HCT116 (cell line): Measurements from ENCODE around the gene VWF. TPM values are rescaled to one million over a fixed set of nuclear protein-coding genes. Genes with fewer than 3 reads are reported as not detected.

Source experiments
- ATF3 ChIP-seq: IDR thresholded peaks from 2 replicates; pipeline ENCODE4 v1.6.1; 2012
- EGR1 ChIP-seq: IDR thresholded peaks from 2 replicates; pipeline ENCODE4 v1.6.1; 2012; ENCODE audit warnings: low read depth
- EZH2 ChIP-seq: fragments of 200-600 bp; sonication (generic); IDR thresholded peaks from 2 replicates; pipeline ENCODE4 v1.6.1; 2017; ENCODE audit warnings: antibody characterized with exemption, mixed run types
- EZH2phosphoT487 ChIP-seq: fragments of 200-600 bp; IDR thresholded peaks from 2 replicates; pipeline ENCODE4 v1.6.1; 2018; ENCODE audit warnings: antibody characterized with exemption, borderline replicate concordance
- FOSL1 ChIP-seq: IDR thresholded peaks from 2 replicates; pipeline ENCODE4 v1.6.1; 2012; ENCODE audit warnings: low read depth
- REST ChIP-seq: IDR thresholded peaks from 2 replicates; pipeline ENCODE4 v1.6.1; 2012; ENCODE audit warnings: low read depth
- SP1 ChIP-seq: IDR thresholded peaks from 2 replicates; pipeline ENCODE4 v1.6.1; 2012; ENCODE audit warnings: low read depth
- SRF ChIP-seq: IDR thresholded peaks from 2 replicates; pipeline ENCODE4 v1.6.1; 2012; ENCODE audit warnings: low read depth
- TCF7L2 ChIP-seq: IDR thresholded peaks from 2 replicates; pipeline ENCODE4 v1.7.0; 2011; ENCODE audit warnings: borderline replicate concordance, inconsistent platforms; ENCODE audit not compliant: insufficient read depth, insufficient read length; ENCODE audit errors: extremely low read depth
- YY1 ChIP-seq: IDR thresholded peaks from 2 replicates; pipeline ENCODE4 v1.6.1; 2011; ENCODE audit warnings: low read length, low read depth, moderate library complexity, mild to moderate bottlenecking; ENCODE audit not compliant: insufficient replicate concordance; ENCODE audit errors: extremely low read depth
- ZFX ChIP-seq: fragments of 450-650 bp; IDR thresholded peaks from 2 replicates; pipeline ENCODE4 v1.6.1; 2017
- total RNA-seq: library from RNA; stranded (reverse); gene quantifications from one replicate; pipeline ENCODE4 v1.2.1, GENCODE V29; 2021; ENCODE audit not compliant: unreplicated experiment
- TF ChIP-seq, protein P1 (sequence below): IDR thresholded peaks from 2 replicates; pipeline ENCODE4 v1.6.1; 2012

Gene VWF
- total RNA-seq, 1 experiment from 2014 or later: 0.57 TPM

DNA sequence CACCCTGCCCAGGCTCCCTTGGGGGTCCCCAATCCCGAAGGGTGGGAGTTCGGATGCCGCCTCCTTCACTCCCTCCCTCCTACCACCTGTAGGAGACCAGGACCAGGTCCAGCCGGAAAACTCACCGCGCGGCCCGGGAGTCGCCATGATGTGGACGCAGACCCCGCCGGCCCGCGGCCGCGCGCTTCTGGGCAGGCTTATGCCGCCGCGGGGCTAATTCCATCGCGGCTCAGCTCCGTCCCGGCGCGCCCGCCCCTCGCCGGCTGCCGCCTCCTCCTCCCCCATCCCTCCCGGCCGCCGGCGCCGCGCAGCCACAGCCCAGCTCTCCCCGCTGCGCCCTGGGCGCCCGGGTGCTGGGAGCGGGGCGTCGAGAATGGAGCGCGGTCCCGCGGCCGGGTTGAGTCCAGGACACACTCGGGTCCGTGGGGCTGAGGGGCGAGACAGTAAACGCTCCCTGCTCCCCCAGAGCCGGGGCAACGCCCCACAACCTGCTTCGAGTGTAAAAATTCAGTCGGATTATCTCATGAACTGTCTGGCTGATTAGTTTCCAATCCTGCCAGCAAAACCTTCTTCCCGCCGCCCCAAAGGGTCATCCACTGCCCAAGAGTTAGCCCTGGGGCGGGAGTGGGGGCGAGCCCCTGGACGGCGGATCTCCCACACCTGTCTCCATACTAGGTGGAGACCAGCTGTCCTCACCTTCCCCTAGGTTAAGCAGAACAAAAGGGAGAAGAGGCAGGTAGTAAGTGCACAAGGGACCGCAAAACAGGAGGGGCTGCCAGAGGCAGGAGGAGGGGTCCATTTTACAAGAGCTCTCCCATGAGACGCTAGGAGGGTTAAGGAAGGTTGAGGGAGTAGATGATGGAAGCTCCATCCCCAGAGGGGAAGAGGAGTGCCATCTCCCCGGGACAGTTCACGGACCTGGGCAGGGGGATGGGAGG lies 179.1 kb downstream of the VWF start, which contains the start of gene ANO2 (continued):
- no peak for TF ChIP-seq TCF7L2
- no peak for TF ChIP-seq YY1
- TF ChIP-seq ATF3: no peak
- TF ChIP-seq EGR1: no peak
- no peak for TF ChIP-seq SRF
- no peak for TF ChIP-seq ZFX
- TF ChIP-seq EZH2phosphoT487: no peak
- TF ChIP-seq, protein P1, sequence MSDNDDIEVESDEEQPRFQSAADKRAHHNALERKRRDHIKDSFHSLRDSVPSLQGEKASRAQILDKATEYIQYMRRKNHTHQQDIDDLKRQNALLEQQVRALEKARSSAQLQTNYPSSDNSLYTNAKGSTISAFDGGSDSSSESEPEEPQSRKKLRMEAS: no peak
- TF ChIP-seq FOSL1: no peak
- no peak for TF ChIP-seq EZH2
- TF ChIP-seq REST: no peak
- no peak for TF ChIP-seq SP1
- TF ChIP-seq, all 23 proteins: peak for 0
